Uterus (tissue), 4 donors: Measurements from ENCODE around the gene TMCO2. TPM values are rescaled to one million over a fixed set of nuclear protein-coding genes. Genes with fewer than 3 reads are reported as not detected.

Experiments used
- DNase-seq, 2 donors: peaks; one replicate each; pipeline ENCODE4 v3.0.0-alpha.2; 2019 to 2020
- H3K27ac ChIP-seq, 2 donors: fragments of 200-600 bp; sonication (generic); 1 replicate in 1 of 2; 2 replicates in 1 of 2; pipeline ENCODE4 v1.5.1; 2016 to 2018
- H3K27me3 ChIP-seq, 2 donors: fragments of 200-600 bp; sonication (generic); one replicate each; pipeline ENCODE4 v1.5.1; 2018 to 2019; ENCODE audit warnings: control low read depth in 1 of 2
- H3K36me3 ChIP-seq, 2 donors: fragments of 200-600 bp; sonication (generic); one replicate each; pipeline ENCODE4 v1.5.1; 2019; ENCODE audit warnings: control low read depth in 1 of 2
- H3K4me1 ChIP-seq, 2 donors: fragments of 200-600 bp; sonication (generic); one replicate each; pipeline ENCODE4 v1.5.1; 2018 to 2019; ENCODE audit warnings: control low read depth in 1 of 2
- H3K4me3 ChIP-seq, 2 donors: fragments of 200-600 bp; sonication (generic); 1 replicate in 1 of 2; 2 replicates in 1 of 2; pipeline ENCODE4 v1.5.1; 2018 to 2019; ENCODE audit warnings: mild to moderate bottlenecking in 1 of 2
- H3K9me3 ChIP-seq, 2 donors: fragments of 200-600 bp; sonication (generic); one replicate each; pipeline ENCODE4 v1.5.1; 2019; ENCODE audit warnings: control low read depth in 1 of 2
- CTCF ChIP-seq, 4 experiments: fragments of 200-600 bp in 2 of 4; fragments of 450-650 bp in 2 of 4; sonication (generic) in 2 of 4; IDR thresholded peaks; one replicate each; pipeline ENCODE4 v1.5.1; 2016 to 2019; ENCODE audit warnings: antibody characterized with exemption in 4 of 4, mild to moderate bottlenecking in 2 of 4, moderate library complexity in 1 of 4
- POLR2A ChIP-seq, 2 donors: fragments of 450-650 bp; IDR thresholded peaks; one replicate each; pipeline ENCODE4 v1.6.1; 2016; ENCODE audit warnings: antibody characterized with exemption in 2 of 2, mild to moderate bottlenecking in 1 of 2, moderate library complexity in 1 of 2
- intact Hi-C: fragments of 100-400 bp; cut with DNase I; formaldehyde crosslinking; loops from one replicate; pipeline ENCODE4 v1.15.1; 2023; ENCODE audit warnings: low total_unique reads
- total RNA-seq, 4 donors: library from RNA; depleted of rRNA in 3 of 4; stranded (reverse); fragments of >200 nt in 3 of 4; gene quantifications; one replicate each; pipeline versions ENCODE4 v1.1.0 to v1.2.4, GENCODE V29; 2014 to 2023
- donor health status: DM: yes; HTN: yes; CAD: no.

Gene TMCO2
- total RNA-seq, 4 donors from 2014 or later, result not detected

DNA sequence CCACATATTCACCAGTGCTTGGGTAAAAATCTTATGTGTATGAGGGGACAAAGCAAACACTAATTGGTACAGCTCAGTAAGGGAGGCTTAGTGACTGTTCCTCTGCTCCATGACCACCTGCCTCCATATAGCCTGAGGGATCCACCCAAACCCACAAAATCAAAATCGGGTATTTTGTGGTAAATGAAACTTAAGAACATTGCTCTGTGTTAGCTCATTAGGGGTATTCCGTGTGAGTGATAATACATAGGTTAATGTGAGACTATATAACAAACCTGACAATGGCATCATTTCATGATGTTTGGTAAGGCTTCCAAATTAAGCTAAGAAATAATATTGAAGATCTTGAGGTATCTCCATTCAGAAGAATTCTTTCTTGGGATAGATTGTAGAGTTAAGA, 43.6 kb downstream of the TMCO2 start:
- no peaks in the 10 kb centered on the region for H3K9me3 ChIP-seq
- no peaks in the 10 kb centered on the region for H3K36me3 ChIP-seq
- no peaks in the 10 kb centered on the region for H3K4me1 ChIP-seq
- H3K4me3 ChIP-seq, result no peak overlapping the region
- H3K27ac ChIP-seq, result no peak overlapping the region
- no peak for TF ChIP-seq POLR2A (IDR thresholded peaks at IDR 0.05)
- no peak for TF ChIP-seq CTCF (IDR thresholded peaks at IDR 0.05)
- no peaks in the 10 kb centered on the region for H3K27me3 ChIP-seq
- intact Hi-C loops, result no loop called here
- DNase-seq, result no peak

DNA sequence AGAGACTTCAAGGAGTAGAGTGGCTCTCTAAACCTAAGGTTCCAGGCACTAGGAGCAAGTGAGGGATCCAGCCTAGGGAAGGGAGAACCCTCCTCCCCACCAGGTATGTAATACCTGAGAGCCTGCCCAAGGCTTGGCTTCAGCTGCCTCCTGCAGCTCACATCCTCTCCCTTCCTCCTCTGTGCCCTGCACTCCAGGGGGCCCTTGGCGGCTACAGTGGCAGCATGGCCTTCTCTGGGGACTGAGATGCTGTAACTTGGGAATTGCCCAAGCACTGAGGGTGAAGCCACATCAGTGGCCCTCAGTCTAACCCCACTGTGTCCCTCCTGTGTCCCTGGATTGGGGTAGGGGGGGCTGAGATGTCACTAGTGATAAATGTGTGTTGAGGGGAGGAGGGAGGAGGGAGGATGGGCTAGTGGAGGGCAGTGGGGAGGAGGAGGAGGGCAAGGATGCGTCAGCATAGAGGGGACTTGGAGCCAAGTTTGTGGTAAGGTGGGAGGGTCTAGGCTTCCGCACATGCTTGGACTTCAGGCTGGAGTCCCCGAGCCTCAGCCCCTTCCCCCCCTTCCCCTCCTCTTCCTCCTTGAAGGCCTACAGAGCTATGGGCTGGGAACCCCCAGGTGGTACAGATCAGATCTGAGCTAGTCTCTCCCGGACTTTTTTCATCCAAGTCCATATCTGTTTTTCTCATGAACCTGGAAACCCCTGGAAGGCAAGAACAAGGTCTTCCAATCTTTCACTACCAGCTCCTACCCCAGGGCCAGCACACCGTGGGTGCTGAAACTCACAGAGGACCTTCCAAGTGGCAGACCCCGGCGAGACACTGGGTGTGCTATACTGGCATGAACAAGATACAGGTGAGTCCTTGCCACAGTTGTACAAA, 51.9 kb downstream of the TMCO2 start:
- Histone ChIP-seq H3K4me1 (no peaks in the 10 kb centered on the region), H3K27ac (no peak overlapping the region), H3K36me3 (no peaks in the 10 kb centered on the region), H3K4me3 (no peak overlapping the region), H3K9me3 (no peaks in the 10 kb centered on the region), H3K27me3 (no peaks in the 10 kb centered on the region)
- no peak for TF ChIP-seq POLR2A (IDR thresholded peaks at IDR 0.05)
- no peak for TF ChIP-seq CTCF (IDR thresholded peaks at IDR 0.05)
- no peak for DNase-seq
- intact Hi-C loops, result no loop called here

- no peaks in the 10 kb centered on the region for H3K27me3 ChIP-seq
- no peak for TF ChIP-seq POLR2A (IDR thresholded peaks at IDR 0.05)
- TF ChIP-seq CTCF (IDR thresholded peaks at IDR 0.05), result no peak
- DNase-seq, result no peak
- no peak overlapping the region for H3K27ac ChIP-seq
- no peaks in the 10 kb centered on the region for H3K4me1 ChIP-seq
- H3K9me3 ChIP-seq, result no peaks in the 10 kb centered on the region
- intact Hi-C loops, result no loop called here
- no peaks in the 10 kb centered on the region for H3K36me3 ChIP-seq
- H3K4me3 ChIP-seq, result no peak overlapping the region
Observed at GRCh38 chr1:40300249-40300567, 52.5 kb downstream of the TMCO2 start.

DNA sequence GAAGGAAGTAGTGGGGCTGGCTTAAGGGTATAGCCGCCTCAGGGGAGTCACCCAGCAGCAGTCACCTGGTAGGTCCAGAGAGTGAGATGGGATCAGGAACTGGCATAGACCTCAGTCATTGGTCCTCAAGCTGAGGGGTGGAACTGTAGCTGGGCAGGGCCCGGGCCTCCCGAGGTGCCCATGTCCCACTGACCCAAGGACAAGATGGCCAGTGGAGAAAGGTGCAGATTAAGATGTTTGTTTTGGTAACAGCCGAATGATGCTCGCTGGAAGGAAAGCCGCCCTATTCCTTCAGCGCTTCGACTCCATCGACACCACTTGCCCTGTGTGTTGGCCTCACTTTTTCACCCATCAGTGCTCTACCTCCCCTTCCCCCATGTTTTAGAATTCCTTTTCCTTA, 52.9 kb downstream of the TMCO2 start:
- no peak overlapping the region for H3K4me3 ChIP-seq
- intact Hi-C loops, result no loop called here
- no peaks in the 10 kb centered on the region for H3K27me3 ChIP-seq
- no peaks in the 10 kb centered on the region for H3K4me1 ChIP-seq
- no peaks in the 10 kb centered on the region for H3K9me3 ChIP-seq
- TF ChIP-seq CTCF (IDR thresholded peaks at IDR 0.05) (no peak), POLR2A (IDR thresholded peaks at IDR 0.05) (no peak)
- no peak overlapping the region for H3K27ac ChIP-seq
- no peak for DNase-seq
- no peaks in the 10 kb centered on the region for H3K36me3 ChIP-seq

GRCh38 chr1:40301066-40301465, 53.3 kb downstream of the TMCO2 start:
- DNase-seq, result no peak
- TF ChIP-seq CTCF (IDR thresholded peaks at IDR 0.05), result no peak
- no peak for TF ChIP-seq POLR2A (IDR thresholded peaks at IDR 0.05)
- H3K9me3 ChIP-seq, result no peaks in the 10 kb centered on the region
- no peak overlapping the region for H3K27ac ChIP-seq
- H3K27me3 ChIP-seq, result no peaks in the 10 kb centered on the region
- H3K4me3 ChIP-seq, result no peak overlapping the region
- H3K4me1 ChIP-seq, result no peaks in the 10 kb centered on the region
- intact Hi-C loops, result no loop called here
- H3K36me3 ChIP-seq, result no peaks in the 10 kb centered on the region

Other genes starting within 250 kb of the TMCO2 start
- gene CAP1, start 207.2 kb upstream of the TMCO2 start, total RNA-seq, result 100 to 1,000 TPM; 136 to 298 (median 224) TPM
- gene PPT1, start 150.7 kb upstream of the TMCO2 start, total RNA-seq, result 100 to 1,000 TPM in 2 of 4 donors, 10 to 100 TPM in 2; 81.7 to 123 (median 94.5) TPM
- gene RLF, start 86.5 kb upstream of the TMCO2 start, total RNA-seq, result 10 to 100 TPM; 17.9 to 68.0 (median 28.9) TPM
- 10 to 100 TPM; 17.9 to 79.1 (median 56.2) TPM for gene ZMPSTE24, start 10.3 kb downstream of the TMCO2 start, total RNA-seq
- 10 to 100 TPM in 1 of 4 donors, 1 to 10 TPM in 3; 2.0 to 27.0 (median 4.8) TPM for gene COL9A2, start 69.3 kb downstream of the TMCO2 start, total RNA-seq
- gene SMAP2, start 125.8 kb downstream of the TMCO2 start, total RNA-seq, result 10 to 100 TPM; 11.1 to 24.8 (median 18.6) TPM
- 1 to 10 TPM in 2 of 4 donors, under 1 TPM in 1, not detected in 1; 0.88 to 7.7 (median 1.0) TPM for gene ZFP69B, start 202.5 kb downstream of the TMCO2 start, total RNA-seq
- gene ZFP69, start 229.4 kb downstream of the TMCO2 start, total RNA-seq, result 1 to 10 TPM in 2 of 4 donors, under 1 TPM in 1, not detected in 1; 0.26 to 9.0 (median 6.2) TPM